ENCODE data around the gene PIM2.
"Not testable (repeated sequence)": the region's sequence is repeated elsewhere in the genome, so short reads cannot be mapped to it uniquely, and the experiment has no call there.

The PIM2 gene

DNA sequence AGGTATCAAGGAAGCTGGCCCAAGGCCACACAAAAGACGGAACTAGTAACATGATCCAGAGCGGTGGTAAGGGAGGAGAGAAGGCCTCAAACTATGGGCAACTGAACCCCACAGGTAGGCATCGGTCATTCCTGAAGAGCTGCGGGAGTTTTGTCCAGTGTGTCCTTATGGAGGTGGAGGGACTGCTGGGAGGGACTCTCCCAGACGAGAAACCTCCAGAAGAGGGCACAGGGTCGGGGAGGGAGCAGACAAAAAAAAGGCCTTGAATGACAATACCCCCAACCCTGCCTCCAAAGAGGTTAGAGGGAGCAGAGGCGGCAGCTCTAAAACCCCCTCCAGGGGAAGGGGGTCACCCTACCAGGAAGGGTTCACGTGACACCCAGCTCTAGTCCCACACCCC, 14.6 kb downstream of the PIM2 start:
- no peak for DNase-seq

DNA sequence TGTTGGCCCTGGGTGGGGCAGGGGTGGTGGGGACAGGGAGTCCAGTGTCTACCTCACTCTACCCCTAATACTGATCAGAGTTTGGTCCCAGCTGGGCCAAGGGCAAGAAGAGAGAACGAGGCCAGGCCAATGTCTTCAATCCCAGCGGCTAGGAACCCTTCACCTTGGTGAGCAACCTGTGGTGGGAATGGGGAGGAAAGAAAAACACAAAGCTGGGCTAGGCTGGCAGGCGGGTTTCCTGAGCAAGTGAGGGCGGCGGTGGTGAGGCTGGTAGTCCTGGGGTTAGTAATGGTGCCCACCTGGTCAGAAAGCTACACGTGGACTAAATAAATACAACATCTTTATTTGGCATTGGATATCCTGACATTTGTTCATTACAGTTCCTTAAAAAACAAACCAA, 15.5 kb downstream of the PIM2 start:
- no peak for DNase-seq

DNA sequence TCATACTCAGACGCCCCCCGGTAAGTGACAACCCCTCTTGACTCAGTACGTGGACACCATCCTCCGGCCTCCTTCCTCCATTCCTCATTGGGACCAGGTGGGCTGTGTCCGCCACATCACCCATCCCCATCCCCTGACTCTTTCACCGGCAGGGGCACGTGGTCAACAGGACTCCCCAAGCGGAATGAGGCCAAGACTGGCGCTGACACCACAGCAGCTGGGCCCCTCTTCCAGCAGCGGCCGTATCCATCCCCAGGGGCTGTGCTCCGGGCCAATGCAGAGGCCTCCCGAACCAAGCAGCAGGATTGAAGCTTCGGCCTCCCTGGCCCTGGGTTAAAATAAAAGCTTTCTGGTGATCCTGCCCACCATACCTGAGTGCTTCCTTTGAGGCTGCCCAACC, 16.0 kb downstream of the PIM2 start:
- no peak for DNase-seq

DNA sequence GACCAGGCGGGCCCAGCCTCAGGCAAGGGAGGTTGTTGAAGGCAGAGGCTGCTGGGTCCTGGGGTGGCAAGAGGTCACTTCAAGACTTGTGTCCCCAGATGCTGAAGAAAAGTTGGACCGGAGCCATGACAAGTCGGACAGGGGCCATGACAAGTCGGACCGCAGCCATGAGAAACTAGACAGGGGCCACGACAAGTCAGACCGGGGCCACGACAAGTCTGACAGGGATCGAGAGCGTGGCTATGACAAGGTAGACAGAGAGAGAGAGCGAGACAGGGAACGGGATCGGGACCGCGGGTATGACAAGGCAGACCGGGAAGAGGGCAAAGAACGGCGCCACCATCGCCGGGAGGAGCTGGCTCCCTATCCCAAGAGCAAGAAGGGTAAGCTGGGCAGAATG, 16.7 kb downstream of the PIM2 start:
- no peak for DNase-seq

DNA sequence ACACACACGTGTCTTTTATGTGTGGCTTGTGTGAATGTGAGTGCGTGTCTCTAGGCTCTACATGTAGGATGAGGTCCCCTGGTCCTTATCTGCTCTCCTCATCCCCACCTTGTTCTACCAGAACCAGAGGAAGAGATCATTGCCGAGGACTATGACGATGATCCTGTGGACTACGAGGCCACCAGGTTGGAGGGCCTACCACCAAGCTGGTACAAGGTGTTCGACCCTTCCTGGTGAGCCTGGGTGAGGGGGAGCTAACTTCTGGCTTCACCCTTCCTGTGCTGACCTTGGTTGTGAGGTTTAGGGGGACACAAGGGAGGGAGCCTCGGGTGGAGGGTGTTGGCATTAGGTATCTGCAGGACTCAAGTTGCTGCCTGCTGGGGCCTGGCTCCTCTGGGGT, 17.8 kb downstream of the PIM2 start:
- DNase-seq: no peak

DNA sequence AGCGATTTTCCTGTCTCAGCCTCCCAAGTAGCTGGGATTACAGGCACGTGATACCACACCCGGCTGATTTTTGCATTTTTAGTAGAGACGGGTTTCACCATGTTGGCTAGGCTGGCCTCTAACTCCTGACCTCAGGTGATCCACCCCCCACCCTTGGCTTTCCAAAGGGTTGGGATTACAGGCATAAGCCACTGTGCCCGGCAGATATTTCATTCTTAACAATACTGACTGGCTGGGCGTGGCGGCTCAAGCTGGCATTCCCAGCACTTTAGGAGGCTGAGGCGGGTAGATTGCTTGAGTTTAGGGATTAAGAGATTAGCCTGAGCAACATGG, 19.8 kb downstream of the PIM2 start:
- DNase-seq: no peak

DNA sequence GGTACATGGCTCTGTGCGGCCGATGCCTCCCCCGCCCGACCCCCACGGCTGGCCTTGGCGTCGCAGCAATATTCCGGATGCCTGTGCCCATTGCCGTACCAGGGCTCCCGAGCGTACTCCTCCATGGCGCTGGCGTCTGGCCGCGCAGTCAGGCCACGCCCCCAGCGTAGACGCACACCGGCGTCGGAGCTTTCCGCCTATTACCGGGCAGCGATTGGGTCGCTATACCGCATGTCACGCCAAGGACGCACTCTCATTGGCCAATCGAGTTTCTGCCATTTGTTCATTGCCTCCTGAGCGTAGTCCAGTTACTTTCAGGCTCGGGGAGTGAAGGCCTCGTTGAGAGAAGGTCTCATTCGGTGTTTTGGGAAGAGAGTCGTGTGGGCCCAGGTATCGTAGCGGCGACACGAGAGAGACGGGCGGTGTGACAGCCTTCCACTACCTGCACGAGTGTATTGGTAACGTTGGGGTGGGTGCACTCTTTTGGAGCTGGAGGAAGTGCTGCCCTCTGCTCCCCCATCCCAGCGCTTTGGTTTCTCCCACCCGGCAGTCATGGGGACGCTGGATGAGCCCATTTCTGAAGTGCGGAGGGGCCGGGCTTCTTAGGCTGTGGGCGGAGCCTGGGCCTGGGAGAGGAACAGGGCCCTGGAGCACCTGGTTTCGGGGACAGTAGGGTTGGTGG, 21.1 kb downstream of the PIM2 start, which contains the start of the genes PQBP1 and TIMM17B:
TSS of gene PQBP1 (plus strand) at position 306 of the 682 bp plus-strand sequence. CDS start 580 bp downstream, outside the sequence.
TSS of gene TIMM17B (minus strand) at position 144 of the 682 bp plus-strand sequence. CDS start at position 125, 19 bp downstream.
- peak; percentile 85 for DNase-seq

DNA sequence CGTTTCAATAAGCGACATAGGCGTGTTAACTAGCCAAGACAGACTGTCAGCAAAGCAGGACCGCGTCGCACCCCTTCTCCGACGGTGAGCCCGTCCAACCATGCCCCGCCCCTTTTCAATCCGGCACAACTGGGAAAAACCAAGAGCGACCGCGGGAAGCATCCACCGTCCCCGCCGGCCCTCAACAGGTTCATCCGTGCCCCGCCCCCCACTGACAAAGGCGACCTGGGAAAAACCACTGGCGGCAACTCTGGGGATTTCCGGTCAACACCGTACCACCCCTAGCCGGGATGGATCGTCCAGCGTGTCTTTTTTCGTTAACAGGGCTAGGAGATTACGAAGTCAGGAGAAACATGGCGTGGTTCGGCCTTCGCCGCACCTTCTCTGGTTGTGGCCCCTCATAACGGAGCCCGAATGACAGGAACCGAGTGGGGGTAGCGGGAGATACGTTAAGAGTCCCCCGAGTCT, 21.6 kb downstream of the PIM2 start:
- DNase-seq: peak; percentile 25

DNA sequence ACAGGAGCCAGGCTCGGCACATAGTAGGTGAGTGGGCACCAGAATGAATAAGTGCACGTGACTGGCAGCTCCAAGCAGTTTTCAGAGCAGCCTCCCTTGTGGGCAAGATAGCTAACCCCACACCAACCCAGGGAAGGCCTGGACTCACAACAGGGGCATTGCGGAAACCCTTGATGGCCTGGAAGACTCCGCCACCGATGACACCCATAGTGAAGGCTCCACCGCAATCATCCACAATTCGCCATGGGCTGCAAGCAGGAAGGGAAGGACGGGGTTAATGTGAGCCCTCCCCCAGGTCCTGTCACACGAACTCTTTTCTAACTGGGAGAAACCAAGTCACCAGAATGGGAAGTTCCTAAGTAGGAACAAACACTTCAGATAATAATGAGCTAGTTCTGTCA, 22.2 kb downstream of the PIM2 start:
- no peak for DNase-seq

DNA sequence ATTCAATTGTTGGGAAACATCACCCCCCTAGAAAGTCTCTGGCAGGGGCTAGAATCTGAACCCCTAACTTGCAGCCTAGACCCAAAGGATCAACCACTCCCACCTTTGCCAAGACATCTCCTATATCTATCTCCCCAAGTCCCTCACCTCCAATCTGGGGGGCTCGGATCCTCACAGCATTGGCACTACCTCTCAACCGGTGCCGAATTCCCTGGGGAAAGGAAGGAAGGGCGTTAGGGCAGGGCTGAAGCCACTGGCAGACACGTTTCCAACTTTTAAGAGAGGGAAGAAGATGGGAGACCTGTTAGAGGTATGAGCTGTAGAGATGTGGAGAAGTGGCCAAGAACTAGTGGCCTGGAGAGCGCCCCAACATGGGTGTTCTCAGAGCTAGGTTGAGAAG, 23.9 kb downstream of the PIM2 start:
- no peak for DNase-seq

DNA sequence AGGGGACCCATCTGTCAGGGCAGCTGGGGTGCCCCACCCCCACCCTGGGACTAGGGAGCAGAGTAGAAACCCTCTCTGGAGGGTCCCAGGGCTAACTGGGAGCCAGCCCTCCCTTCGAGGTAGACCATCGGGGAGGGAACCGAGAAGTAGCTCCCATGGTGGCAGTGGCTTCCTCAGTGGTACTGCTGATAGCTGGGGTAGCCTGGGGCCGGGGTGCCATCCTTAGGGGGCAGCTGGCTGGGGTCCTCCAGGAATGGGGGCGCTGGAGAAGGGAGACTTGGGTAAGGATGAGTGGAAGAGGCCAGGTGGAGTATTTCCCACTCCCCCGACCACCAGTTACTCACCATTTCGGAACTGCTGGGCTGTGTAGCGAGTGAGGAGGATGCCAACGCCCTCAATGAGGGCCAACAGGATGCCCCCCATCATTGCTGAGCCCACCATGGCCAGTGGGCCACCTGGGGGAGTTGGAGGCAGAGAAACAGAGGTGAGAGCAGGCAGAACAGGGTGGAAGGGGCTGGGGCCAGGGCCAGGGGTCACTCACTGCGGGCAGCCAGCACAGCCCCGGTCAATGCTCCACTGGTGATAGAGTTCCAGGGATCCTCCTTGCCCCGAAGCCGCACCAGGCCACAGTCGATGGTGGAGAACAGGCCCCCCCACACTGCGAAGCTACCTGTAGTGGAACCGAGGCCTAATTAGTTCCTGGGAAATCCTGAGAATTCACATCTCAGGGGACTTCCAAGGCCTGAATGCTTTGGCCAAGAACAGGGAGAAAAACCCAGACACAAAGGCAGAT, 25.1 kb downstream of the PIM2 start:
- DNase-seq: no peak

DNA sequence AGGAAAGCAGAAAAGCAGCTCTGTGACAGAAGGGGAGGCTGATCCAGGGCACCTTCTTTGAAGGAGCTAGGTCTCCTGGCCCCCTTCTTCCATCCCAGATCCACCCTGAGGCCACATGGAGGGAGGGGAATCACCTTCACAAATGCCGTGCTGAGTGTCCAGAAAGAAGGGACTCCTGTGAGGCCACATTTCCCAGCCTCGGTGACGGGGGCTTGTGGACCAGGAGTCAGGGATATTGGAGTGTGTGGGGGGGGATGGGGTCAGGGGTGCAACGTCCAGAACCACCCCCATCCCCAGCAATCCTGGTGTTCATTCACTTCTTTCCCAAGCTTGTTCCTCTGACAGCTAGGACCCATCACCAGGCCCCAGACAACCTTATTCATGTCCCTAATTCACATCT, 25.9 kb downstream of the PIM2 start:
- no peak for DNase-seq

DNA sequence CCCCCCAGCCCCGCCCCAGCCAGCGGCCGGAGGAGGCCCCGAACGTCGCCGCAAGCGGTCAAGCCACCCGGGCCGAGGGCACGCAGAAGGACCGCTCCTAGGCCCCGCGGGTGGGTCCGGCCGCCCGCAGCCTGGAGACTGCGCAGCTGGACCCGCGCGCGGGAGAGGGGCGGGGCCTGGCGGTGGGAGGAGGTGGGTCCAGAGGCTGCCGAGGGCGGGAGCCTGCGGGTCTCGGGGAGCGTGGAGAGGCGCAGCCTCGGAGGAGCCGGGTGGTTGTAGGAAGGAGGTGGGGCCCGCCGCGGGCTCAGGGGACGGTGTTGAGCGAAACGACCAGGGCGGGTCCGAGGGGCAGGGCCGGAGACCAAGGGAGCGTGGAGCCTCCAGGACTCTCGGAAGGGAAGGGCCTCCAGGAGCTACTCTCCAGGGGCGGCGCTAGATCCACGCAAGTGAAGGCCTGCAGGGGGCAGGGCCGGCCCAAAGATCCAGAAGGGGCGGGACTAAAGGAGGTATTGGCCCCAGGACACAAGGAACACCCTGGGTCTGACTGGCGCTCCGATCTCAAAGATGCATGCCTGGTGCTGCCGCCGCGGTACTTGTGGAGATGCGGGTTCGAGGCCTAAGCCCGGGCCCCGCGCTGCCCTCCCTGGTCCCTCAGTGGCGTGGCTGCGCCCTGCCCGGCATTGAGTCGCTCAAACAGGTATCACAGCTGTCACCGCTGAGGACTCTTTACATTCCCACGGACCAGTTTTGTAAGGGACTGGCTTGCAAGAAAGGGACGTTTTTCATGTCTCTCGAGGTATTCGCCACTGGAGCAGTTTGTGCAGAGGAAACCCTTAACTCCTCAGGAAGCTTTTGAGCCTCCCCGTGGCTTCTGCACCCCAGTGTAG, 27.2 kb downstream of the PIM2 start:
- DNase-seq: peak; percentile 23

DNA sequence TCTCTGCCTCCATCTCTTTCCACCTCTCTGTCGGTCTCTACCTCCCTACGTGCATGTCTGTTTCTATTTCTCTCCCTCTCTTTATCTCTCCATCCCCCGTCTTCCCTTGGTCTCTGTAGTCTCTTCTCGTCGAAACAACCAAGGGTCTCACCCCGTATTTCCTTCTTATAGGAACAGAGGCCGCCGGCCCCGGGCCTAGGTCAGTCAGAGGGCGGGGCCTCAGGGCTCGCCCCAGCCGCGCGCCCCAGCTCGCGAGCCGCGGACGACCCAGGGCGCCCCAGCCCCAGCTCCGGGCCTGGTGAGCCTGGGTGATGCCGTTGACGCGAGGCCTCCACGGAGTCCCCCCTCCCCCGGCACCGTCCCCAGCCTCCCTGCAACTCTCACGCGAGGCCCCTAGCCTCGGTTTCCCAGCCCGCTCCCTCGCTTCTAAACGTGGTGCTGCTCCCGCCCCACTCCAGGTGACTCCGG, 27.9 kb downstream of the PIM2 start:
- no peak for DNase-seq

DNA sequence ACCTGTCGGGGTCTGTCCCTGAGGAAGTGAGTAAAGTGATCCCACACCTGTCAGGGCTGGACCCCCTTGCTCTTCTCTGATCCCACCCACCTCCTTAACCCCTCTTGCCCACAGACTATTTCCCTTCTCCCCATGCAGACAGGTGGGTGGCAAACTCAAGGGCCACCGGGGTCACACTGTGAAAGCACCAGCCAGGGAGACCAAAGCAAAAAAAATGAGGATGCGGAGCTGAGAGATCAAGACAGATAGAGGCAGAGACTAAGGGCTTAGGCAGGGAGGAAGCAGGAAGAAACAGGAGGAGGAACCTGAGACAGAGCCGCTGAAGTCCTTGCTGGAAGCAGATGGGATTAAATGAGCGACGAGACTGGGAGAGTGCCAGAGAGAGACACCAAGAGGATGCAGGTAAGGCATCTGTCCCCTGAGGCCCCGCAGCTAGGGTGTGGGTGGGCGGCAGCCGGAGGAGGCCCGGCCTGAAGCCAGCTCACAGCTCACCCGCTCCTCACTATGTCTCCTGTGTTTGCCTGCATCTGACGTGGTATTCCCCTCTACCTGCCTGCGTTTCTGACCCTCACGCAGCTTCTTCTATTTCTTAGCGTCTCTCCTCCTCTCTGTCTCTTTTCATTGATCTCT, 28.4 kb downstream of the PIM2 start:
- no peak for DNase-seq

DNA sequence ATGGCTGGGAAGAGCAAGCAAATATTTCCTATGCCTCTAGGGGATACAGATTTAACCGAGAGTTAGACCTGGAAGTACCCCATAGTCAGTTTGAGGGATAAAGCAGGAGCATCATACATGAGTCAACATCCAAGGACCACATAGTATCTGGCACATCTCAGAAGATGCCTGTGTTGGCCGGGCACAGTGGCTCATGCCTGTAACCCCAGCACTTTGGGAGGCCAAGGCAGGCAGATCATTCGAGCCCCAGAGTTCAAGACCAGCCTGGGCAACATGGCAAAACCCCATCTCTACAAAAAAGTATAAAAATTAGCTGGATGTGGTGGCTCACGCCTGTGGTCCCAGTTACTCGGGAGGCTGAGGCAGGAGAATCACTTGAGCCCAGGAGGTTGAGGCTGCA, 32.2 kb downstream of the PIM2 start:
- not testable (repeated sequence) for DNase-seq

DNA sequence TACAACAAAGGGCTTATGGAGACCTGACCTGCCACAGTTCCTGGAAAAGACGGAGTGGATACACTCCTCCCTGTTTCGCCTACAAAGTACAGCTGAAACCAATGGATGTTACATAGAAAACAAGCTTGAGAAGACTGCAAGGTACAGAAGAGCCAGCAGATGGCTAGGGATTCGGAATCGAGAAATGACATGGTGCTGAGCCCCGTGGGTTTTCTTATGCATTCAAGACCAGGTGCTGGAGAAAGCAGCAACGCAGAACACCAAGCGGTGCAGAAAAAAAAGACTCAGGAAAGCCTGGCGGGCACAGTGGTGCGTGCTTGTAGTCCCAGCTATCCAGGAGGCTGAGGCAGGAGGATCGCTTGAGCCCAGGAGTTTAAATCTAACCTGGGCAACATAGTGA, 35.1 kb downstream of the PIM2 start:
- DNase-seq: no peak

DNA sequence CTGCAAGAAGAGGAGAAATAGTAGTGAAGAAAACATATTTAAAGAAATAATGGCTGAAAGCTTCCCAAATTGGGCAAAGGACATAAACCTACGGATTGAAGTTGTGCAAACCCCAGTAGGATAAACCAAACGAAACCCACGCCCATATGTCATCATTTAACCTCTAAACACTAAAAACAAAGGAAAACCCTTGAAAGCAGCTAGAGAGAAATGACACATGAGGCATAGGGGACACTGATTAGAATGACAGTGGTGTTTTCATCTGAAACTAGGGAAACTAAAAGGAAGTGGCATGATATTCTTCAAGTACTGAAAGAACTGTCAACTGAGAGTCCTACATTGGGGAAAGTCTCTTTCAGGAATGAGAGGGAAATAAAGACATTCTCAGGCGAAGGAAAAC, 41.9 kb downstream of the PIM2 start:
- DNase-seq: not testable (repeated sequence)

DNA sequence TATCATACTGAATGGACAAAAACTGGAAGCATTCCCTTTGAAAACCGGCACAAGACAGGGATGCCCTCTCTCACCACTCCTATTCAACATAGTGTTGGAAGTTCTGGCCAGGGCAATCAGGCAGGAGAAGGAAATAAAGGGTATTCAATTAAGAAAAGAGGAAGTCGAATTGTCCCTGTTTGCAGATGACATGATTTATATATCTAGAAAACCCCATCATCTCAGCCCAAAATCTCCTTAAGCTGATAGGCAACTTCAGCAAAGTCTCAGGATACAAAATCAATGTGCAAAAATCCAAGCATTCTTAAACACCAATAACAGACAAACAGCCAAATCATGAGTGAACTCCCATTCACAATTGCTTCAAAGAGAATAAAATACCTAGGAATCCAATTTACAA, 46.8 kb downstream of the PIM2 start:
- not testable (repeated sequence) for DNase-seq

DNA sequence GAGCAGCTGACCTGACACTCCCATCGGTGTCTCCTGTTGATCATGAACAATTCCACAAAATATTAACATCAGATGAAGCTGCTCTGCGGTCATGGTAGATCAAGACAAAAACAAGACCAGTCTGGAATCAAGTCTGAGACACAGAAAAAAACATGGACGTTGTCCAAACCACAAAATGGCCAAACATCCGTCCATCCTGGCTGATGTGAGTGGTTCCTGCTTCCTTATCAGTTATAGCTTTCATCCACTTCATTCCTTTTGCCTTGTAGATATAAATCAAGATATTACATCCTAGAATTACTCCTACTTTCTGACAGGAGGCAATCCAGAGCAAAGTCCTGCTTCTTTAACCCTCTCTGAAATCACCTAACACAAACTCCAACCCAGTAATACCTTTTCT, 54.6 kb downstream of the PIM2 start:
- DNase-seq: no peak
